Epithelial cell of esophagus (primary cell): ENCODE results near the gene MYH15.
A peak's percentile ranks its signal among the peaks of the same experiment; 100 is the strongest.

ENCODE experiments used
- DNase-seq: peaks from one replicate; pipeline ENCODE4 v3.0.0; 2010; ENCODE audit warnings: low read depth
- H3K4me3 ChIP-seq: 2 replicates; pipeline ENCODE4 v1.5.1; 2011; ENCODE audit warnings: mild to moderate bottlenecking, low read length, control low read depth
- CTCF ChIP-seq: IDR thresholded peaks from 2 replicates; pipeline ENCODE4 v1.5.1; 2011; ENCODE audit warnings: low read depth, mild to moderate bottlenecking, low read length, control low read depth, inconsistent platforms; ENCODE audit not compliant: insufficient read depth; ENCODE audit errors: missing control alignments

The MYH15 gene

GRCh38 chr3:108341911-108342310 lies 168.5 kb downstream of the MYH15 start:
- no peak for TF ChIP-seq CTCF
- no peak for DNase-seq

GRCh38 chr3:108338901-108339545 lies 171.4 kb downstream of the MYH15 start:
- no peak overlapping the region for H3K4me3 ChIP-seq
- TF ChIP-seq CTCF, result no peak
- DNase-seq, result no peak

More at GRCh38 chr3:108341911-108342310, 168.5 kb downstream of the MYH15 start:
- H3K4me3 ChIP-seq, result no peak overlapping the region

- no peak for TF ChIP-seq CTCF
- DNase-seq, result peak; percentile 47
- no peak overlapping the region for H3K4me3 ChIP-seq
These were observed 175.7 kb downstream of the MYH15 start for GRCh38 chr3:108334701-108335100.

GRCh38 chr3:108333961-108334360 lies 176.4 kb downstream of the MYH15 start:
- no peak for TF ChIP-seq CTCF
- DNase-seq, result no peak
- H3K4me3 ChIP-seq, result no peak overlapping the region

- no peak for DNase-seq
- TF ChIP-seq CTCF, result no peak
- H3K4me3 ChIP-seq, result no peak overlapping the region
These were observed 178.6 kb downstream of the MYH15 start for GRCh38 chr3:108331792-108332191.
